GM12891 (cell line): Measurements from ENCODE around the gene FEM1C.

Experiments
- POLR2A ChIP-seq: IDR thresholded peaks from 2 replicates; pipeline ENCODE4 v1.6.1; 2011; ENCODE audit warnings: low read depth, low read length, control low read depth
- POLR2AphosphoS5 ChIP-seq: IDR thresholded peaks from 2 replicates; pipeline ENCODE4 v1.6.1; 2011; ENCODE audit warnings: low read depth, low read length, control low read depth
- POU2F2 ChIP-seq: IDR thresholded peaks from 2 replicates; pipeline ENCODE4 v1.6.1; 2011; ENCODE audit warnings: low read depth, mild to moderate bottlenecking, control low read depth, low read length, moderate library complexity

DNA sequence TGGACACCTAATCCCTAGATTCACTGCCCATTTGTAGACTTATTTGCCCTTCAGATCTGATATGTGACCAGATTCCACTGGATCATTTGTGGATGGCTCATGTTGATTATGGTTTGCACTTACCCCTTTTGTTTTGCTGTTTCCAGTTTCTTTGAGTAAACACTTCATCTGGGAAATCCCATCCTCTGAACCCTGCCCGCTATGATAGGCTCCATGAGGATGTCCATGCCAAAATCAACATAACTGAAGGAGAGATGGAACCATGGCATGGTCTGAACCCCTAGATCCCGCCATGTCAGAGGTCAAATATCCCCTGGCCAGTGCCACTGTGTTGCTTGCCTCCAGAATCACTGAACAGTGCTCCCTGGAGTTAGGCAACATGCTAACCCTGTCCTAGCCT is 11.7 kb upstream of the FEM1C start:
- TF ChIP-seq POLR2AphosphoS5 (no peak), POLR2A (no peak), POU2F2 (no peak)
